Heart right ventricle (tissue), 16 donors: ENCODE results near the gene LOXL4. TPM values are rescaled to one million over a fixed set of nuclear protein-coding genes. Genes with fewer than 3 reads are reported as not detected.

ENCODE experiments used
- ATAC-seq, 8 donors: fragments of 200-7000 bp; cut with Tn5 transposase; one replicate each; pipeline ENCODE4 v1.9.1; 2020; ENCODE audit warnings: mild to moderate bottlenecking in 8 of 8, moderate library complexity in 8 of 8, moderate number of reproducible peaks in 1 of 8
- DNase-seq, 2 donors: peaks; one replicate each; pipeline ENCODE4 v3.0.0-alpha.2; 2020
- H3K27ac ChIP-seq, 10 donors: fragments of 200-600 bp; sonication (generic) in 2 of 10; one replicate each; pipeline versions ENCODE4 v1.5.0 to v1.8.0; 2020 to 2022; ENCODE audit warnings: mild to moderate bottlenecking in 3 of 10
- H3K27me3 ChIP-seq, 7 donors: fragments of 200-600 bp; one replicate each; pipeline ENCODE4 v1.8.0; 2021 to 2022; ENCODE audit warnings: mild to moderate bottlenecking in 2 of 7
- H3K36me3 ChIP-seq, 9 donors: fragments of 200-600 bp; sonication (generic) in 1 of 9; one replicate each; pipeline versions ENCODE4 v1.5.0 to v1.8.0; 2020 to 2022; ENCODE audit warnings: mild to moderate bottlenecking in 2 of 9
- H3K4me1 ChIP-seq, 9 donors: fragments of 200-600 bp; sonication (generic) in 1 of 9; one replicate each; pipeline versions ENCODE4 v1.5.0 to v1.8.0; 2020 to 2022; ENCODE audit warnings: mild to moderate bottlenecking in 4 of 9
- H3K4me3 ChIP-seq, 10 donors: fragments of 200-600 bp; sonication (generic) in 2 of 10; one replicate each; pipeline versions ENCODE4 v1.5.0 to v1.8.0; 2020 to 2022; ENCODE audit warnings: mild to moderate bottlenecking in 7 of 10, moderate library complexity in 2 of 10
- H3K9me3 ChIP-seq, 11 donors: fragments of 200-600 bp in 10 of 11; sonication (generic) in 2 of 11; one replicate each; pipeline versions ENCODE4 v1.5.0 to v1.8.0; 2013 to 2022; ENCODE audit warnings: mild to moderate bottlenecking in 2 of 11, control low read depth in 1 of 11, moderate library complexity in 1 of 11
- WGBS, 2 donors: extraction: QIAGEN DNeasy Blood & Tissue Kit; methylation state at CpG; one replicate each; pipeline ENCODE4 v1.1.7; 2013; ENCODE audit warnings: inconsistent platforms in 1 of 2; 5-methylcytosine and 5-hydroxymethylcytosine counted together
- intact Hi-C, 10 donors: fragments of 100-400 bp; cut with DNase I; formaldehyde crosslinking; loops; one replicate each; pipeline versions ENCODE4 v1.11.1 to v1.14.2; 2022
- polyA plus RNA-seq, 2 donors: library from polyadenylated mRNA; stranded (reverse); fragments of 200-250 nt; gene quantifications; one replicate each; pipeline ENCODE4 v1.2.3, GENCODE V29; 2013
- total RNA-seq, 10 donors: library from RNA; stranded (reverse); fragmentation: NEBNext Ultra II Directional in 3 of 10; extraction: Animal tissue kit (Norgen Biotek cat#: 25700) in 3 of 10; gene quantifications; one replicate each; pipeline versions ENCODE4 v1.2.1 to v1.2.4, GENCODE V29; 2021 to 2023
- TF ChIP-seq, protein P1 (sequence below), 9 donors: fragments of 200-600 bp; sonication (generic) in 2 of 9; IDR thresholded peaks; one replicate each; pipeline versions ENCODE4 v1.5.0 to v1.8.0; 2021 to 2022; ENCODE audit warnings: antibody characterized with exemption in 9 of 9, mild to moderate bottlenecking in 5 of 9, moderate library complexity in 1 of 9
- donor health status: Arrhythmogenic right ventricular cardiomyopathy.
- donor health status: ischemic (EF 13 %, LVEDD 7.1; RV severe dilation, severe dysfunction).
- donor health status: healthy with polysubstance abuse.
- donor health status: DM: no; HTN: yes; CAD: no.
- donor health status: DM: no; HTN: no; CAD: no.
- donor health status: ischemic (EF 25% LVEDD 6.9; RV normal size, moderate dysfunction).
- donor health status: ischemic (EF 25% LVEDD 5.7; RV mildly dilated, moderate dysfunction).
- donor health status: healthy.
- donor health status: DM: yes; HTN: yes; CAD: no.
- donor health status: Ischemic cardiomyopathy.
- donor health status: ischemic (EF 35%, LVEDD 5.7; RV mildly dilated, moderate dysfunction).
- donor health status: nonischemic (EF 11% LVEDD 7.7; RV severe dilation, severe dysfunction).
- donor health status: DM: yes; HTN: yes; CAD: no.
- donor health status: PGD.
- donor health status: ischemic (EF 29% LVEDD 5.4; RV normal size, mild dysfunction).
- donor health status: nonischemic (EF 23%, LVEDD 6.1; RV moderate dilation, normal function).

LOXL4 gene
- total and polyA plus RNA-seq, 12 donors = 0.72 to 13.5 (median 1.9) TPM

DNA sequence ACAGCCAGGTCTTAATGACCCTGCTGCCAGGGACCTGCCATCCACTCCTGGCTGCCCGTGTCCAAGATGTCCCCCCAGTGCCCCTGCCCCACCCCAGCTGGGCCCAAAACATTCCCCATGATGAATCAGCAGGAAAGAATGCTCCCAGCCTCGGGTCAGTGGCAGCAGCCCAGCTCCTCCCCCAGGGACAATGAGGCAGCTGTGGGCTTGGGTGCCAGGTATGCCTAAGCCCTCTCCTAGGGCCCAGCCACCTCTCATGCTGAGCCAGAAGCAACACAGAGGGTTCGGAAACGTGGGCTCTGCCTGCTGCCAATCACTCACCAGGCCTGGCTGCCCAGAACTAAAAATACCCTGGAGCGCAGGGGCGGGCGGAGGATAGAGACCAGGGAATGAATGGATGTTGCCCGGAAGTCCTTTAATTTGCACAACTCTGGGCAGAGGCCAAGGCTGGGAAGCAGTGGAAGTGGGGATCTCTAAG lies 1.5 kb upstream of the LOXL4 start:
- H3K36me3 ChIP-seq = no peaks in the 10 kb centered on the region
- H3K9me3 ChIP-seq = no peaks in the 10 kb centered on the region
- TF ChIP-seq, protein P1, sequence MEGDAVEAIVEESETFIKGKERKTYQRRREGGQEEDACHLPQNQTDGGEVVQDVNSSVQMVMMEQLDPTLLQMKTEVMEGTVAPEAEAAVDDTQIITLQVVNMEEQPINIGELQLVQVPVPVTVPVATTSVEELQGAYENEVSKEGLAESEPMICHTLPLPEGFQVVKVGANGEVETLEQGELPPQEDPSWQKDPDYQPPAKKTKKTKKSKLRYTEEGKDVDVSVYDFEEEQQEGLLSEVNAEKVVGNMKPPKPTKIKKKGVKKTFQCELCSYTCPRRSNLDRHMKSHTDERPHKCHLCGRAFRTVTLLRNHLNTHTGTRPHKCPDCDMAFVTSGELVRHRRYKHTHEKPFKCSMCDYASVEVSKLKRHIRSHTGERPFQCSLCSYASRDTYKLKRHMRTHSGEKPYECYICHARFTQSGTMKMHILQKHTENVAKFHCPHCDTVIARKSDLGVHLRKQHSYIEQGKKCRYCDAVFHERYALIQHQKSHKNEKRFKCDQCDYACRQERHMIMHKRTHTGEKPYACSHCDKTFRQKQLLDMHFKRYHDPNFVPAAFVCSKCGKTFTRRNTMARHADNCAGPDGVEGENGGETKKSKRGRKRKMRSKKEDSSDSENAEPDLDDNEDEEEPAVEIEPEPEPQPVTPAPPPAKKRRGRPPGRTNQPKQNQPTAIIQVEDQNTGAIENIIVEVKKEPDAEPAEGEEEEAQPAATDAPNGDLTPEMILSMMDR (IDR thresholded peaks at IDR 0.05) = no peak
- peak overlapping the region in 9 of 10 donors; percentile 64 to 92 (median 83) for H3K27ac ChIP-seq
- 11 to 15% methylated on average over 8 of the region's 8 CpGs for WGBS, 2 donors
- peaks cover 13 to 35% (median 28%) of the 10 kb centered on the region in 9 donors for H3K4me1 ChIP-seq
- peaks cover 0 to 35% (median 0%) of the 10 kb centered on the region in 7 donors for H3K27me3 ChIP-seq
- H3K4me3 ChIP-seq = peak overlapping the region in 2 of 10 donors; percentile 14 to 59
- ATAC-seq (peak; percentile 78 to 96 (median 92)), DNase-seq (peak; percentile 84 to 86)
- intact Hi-C loops = loop anchor here in 3 of 10 donors (5.0 to 10.0 kb wide), 2 partner anchors 38 to 145 kb away; partner anchors contain the start of gene PYROXD2 (in 2 of the 3)

DNA sequence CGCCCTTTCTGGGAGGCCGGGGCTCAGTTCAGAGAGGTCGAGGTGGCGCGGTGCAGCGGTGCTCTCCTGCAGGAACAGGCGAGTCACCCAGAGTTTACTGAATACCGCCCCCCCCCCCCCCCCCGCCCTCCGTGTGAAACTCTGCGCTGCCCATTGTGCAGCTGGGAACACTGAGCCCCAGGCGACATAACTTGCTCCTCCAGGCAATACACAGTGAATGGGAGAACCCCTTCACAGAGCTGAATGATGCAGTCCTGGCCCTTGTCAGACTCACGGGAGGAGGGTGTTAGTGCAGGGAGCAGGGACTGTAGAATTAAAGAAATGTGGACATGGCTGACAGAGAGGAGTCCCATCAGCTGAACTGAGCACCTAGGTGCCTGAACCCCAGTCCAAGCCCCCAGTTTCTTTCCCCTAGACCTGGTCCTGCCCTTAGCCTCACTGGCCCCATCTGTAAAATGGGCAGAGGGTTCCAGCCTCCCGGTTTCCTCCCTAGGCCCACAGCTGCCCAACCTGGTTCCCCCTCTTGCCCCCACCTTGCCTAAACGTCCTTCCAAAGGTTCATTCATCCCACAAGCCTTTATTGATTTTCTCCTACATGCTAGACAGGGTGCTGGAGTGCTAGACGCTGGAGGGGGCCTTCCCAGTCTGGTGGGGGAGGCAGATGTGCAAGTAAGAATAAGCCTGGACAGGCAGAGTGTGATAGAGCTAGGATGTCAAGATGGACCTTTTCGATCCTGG lies 869 bp upstream of the LOXL4 start:
- DNase-seq (no peak), ATAC-seq (peak in 2 of 8 donors; percentile 3 to 28)
- Histone ChIP-seq H3K4me1 (peaks cover 13 to 35% (median 28%) of the 10 kb centered on the region in 9 donors), H3K27me3 (peaks cover 0 to 35% (median 0%) of the 10 kb centered on the region in 7 donors), H3K9me3 (no peaks in the 10 kb centered on the region), H3K36me3 (no peaks in the 10 kb centered on the region), H3K27ac (peak overlapping the region; percentile 64 to 92 (median 82)), H3K4me3 (peak overlapping the region; percentile 7 to 59 (median 52))
- 16 to 18% methylated on average over 17 of the region's 17 CpGs for WGBS, 2 donors
- intact Hi-C loops = loop anchor here in 3 of 10 donors (5.0 to 10.0 kb wide), 2 partner anchors 38 to 146 kb away; partner anchors contain the start of gene PYROXD2 (in 2 of the 3)
- TF ChIP-seq, protein P1 (IDR thresholded peaks at IDR 0.05) = no peak

DNA sequence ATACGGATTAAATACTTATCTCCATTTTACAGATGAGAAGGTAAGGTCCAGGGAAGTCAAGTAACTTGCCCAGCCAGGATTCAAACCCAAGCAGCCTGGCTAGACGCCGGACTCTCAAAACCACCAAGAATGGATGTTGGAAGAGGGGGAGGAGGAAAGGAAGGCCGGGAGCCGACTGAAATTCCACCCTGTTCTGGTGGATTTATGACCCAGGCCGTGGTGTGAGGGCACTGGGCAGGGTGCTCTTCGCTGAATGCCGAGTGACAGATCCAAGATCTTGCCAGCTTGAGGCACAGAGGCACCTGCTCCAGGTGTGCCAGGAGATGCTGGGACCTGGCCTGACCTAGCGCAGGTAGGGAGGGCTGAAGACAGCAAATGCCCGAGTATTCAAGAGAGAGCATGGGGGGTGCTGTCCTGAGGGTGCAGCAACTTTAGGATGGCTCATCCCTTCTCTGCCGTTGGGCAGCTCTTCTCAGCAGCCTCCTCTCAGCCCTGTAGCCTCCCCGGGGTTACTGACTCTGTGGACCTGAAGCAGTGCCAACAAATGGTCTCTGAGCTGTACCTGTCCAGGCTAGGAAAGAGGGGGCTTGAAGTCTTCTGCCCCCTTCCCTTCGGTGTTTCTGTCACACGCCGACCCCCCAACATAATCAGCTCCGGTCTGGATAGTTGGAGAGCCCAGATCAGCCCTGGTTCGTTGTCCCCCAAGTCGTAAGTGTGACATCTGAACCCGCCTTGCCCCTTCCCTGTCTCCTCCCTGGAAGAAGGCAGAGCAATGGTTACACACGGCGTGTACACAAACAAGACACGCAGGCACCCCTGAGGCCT lies 713 bp downstream of the LOXL4 start:
- Histone ChIP-seq H3K4me3 (peak overlapping the region in 9 of 10 donors; percentile 30 to 59 (median 54)), H3K4me1 (peaks cover 13 to 41% (median 28%) of the 10 kb centered on the region in 9 donors), H3K27me3 (peaks cover 0 to 35% (median 0%) of the 10 kb centered on the region in 7 donors), H3K36me3 (no peaks in the 10 kb centered on the region), H3K9me3 (no peaks in the 10 kb centered on the region), H3K27ac (peak overlapping the region; percentile 69 to 89 (median 84))
- DNase-seq (no peak), ATAC-seq (peak in 1 of 8 donors; percentile 26)
- TF ChIP-seq, protein P1 (IDR thresholded peaks at IDR 0.05) = no peak
- intact Hi-C loops = loop anchor here in 3 of 10 donors (5.0 to 10.0 kb wide), 2 partner anchors 40 to 148 kb away; partner anchors contain the start of gene PYROXD2 (in 2 of the 3)
- 73 to 84% methylated on average over 22 of the region's 22 CpGs for WGBS, 2 donors

DNA sequence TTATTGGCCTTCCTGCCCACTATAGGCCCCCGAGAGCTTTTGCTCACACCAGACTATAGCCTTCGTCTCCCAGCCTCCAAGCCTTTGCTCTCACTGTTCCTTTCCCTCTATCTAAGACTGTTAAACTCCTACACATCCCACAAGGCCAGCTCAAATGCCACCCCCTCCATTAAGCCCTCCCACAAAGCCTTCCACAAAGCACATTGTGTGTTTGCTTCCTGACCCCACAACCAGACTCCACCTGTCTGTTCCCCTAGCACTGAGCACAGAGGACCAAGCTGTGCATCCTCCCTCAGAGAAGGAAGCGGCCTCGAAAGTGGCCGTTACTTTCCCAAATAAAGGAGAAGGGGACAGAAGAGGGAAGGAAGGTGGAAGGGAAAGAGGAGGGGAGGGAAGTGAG lies 1.3 kb downstream of the LOXL4 start:
- H3K4me3 ChIP-seq = peak overlapping the region in 1 of 10 donors; percentile 57
- no peaks in the 10 kb centered on the region for H3K9me3 ChIP-seq
- peaks cover 13 to 41% (median 28%) of the 10 kb centered on the region in 9 donors for H3K4me1 ChIP-seq
- DNase-seq = no peak
- intact Hi-C loops = loop anchor here in 3 of 10 donors (5.0 to 10.0 kb wide), 2 partner anchors 41 to 148 kb away; partner anchors contain the start of gene PYROXD2 (in 2 of the 3)
- H3K27ac ChIP-seq = peak overlapping the region in 3 of 10 donors; percentile 29 to 84 (median 37)
- ATAC-seq = no peak
- peaks cover 0 to 35% (median 0%) of the 10 kb centered on the region in 7 donors for H3K27me3 ChIP-seq
- 86 to 94% methylated on average over 5 of the region's 5 CpGs for WGBS, 2 donors
- H3K36me3 ChIP-seq = no peaks in the 10 kb centered on the region
- TF ChIP-seq, protein P1 (IDR thresholded peaks at IDR 0.05) = no peak
